ENCODE results near the gene OR51F2. TPM values are rescaled to one million over a fixed set of nuclear protein-coding genes. Genes with fewer than 3 reads are reported as not detected.

The OR51F2 gene
- total RNA-seq, 4 donors from 2014 or later, result not detected

DNA sequence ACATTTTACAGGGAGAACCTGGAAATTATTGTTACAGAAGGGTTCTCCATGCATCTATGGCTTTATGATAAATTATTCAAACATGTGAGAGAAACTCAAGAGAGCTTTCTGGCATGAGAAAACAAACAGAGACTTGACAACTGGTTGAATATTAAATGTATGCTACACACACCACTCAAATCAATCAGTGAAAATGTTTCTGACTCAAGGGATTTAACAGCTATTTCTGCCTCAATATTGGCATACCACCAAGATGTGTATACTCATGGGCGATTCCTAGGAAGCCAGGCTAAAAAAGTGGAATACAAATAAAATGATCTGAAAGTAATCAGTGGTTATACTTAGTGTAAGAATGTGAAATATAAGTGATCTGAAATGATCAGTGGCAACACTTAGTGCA lies 44.7 kb downstream of the OR51F2 start:
- DNase-seq, result no peak
- no peaks in the 10 kb centered on the region for H3K36me3 ChIP-seq
- H3K4me1 ChIP-seq, result no peaks in the 10 kb centered on the region
- H3K4me3 ChIP-seq, result no peak overlapping the region
- H3K9me3 ChIP-seq, result no peaks in the 10 kb centered on the region
- no peaks in the 10 kb centered on the region for H3K27me3 ChIP-seq
- no peak overlapping the region for H3K27ac ChIP-seq
- TF ChIP-seq, protein P1, sequence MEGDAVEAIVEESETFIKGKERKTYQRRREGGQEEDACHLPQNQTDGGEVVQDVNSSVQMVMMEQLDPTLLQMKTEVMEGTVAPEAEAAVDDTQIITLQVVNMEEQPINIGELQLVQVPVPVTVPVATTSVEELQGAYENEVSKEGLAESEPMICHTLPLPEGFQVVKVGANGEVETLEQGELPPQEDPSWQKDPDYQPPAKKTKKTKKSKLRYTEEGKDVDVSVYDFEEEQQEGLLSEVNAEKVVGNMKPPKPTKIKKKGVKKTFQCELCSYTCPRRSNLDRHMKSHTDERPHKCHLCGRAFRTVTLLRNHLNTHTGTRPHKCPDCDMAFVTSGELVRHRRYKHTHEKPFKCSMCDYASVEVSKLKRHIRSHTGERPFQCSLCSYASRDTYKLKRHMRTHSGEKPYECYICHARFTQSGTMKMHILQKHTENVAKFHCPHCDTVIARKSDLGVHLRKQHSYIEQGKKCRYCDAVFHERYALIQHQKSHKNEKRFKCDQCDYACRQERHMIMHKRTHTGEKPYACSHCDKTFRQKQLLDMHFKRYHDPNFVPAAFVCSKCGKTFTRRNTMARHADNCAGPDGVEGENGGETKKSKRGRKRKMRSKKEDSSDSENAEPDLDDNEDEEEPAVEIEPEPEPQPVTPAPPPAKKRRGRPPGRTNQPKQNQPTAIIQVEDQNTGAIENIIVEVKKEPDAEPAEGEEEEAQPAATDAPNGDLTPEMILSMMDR (IDR thresholded peaks at IDR 0.05), result no peak
- no peak for TF ChIP-seq POLR2A (IDR thresholded peaks at IDR 0.05)

Other genes starting within 250 kb of the OR51F2 start
- gene OR52I2, start 239.6 kb upstream of the OR51F2 start, total RNA-seq, result not detected
- gene OR52I1, start 227.3 kb upstream of the OR51F2 start, total RNA-seq, result not detected
- 10 to 100 TPM in 3 of 4 donors, 1 to 10 TPM in 1; 3.3 to 19.6 (median 15.6) TPM for gene TRIM68, start 213.1 kb upstream of the OR51F2 start, total RNA-seq
- not detected for gene OR51D1, start 183.8 kb upstream of the OR51F2 start, total RNA-seq
- 1 to 10 TPM in 1 of 4 donors, under 1 TPM in 2, not detected in 1; 0.70 to 1.2 (median 0.85) TPM for gene OR51E1, start 177.3 kb upstream of the OR51F2 start, total RNA-seq
- under 1 TPM in 2 of 4 donors, not detected in 2; 0.67 to 0.85 TPM for gene OR51E2, start 123.5 kb upstream of the OR51F2 start, total RNA-seq
- not detected for gene MMP26, start 116.5 kb upstream of the OR51F2 start, total RNA-seq
- gene OR51F1, start 51.4 kb upstream of the OR51F2 start, total RNA-seq, result not detected
- gene OR52R1, start 16.9 kb upstream of the OR51F2 start, total RNA-seq, result not detected
- not detected for gene OR51S1, start 27.9 kb downstream of the OR51F2 start, total RNA-seq
- gene OR51T1, start 60.6 kb downstream of the OR51F2 start, total RNA-seq, result not detected
- gene OR51A7, start 82.5 kb downstream of the OR51F2 start, total RNA-seq, result not detected
- not detected for gene OR51G2, start 98.0 kb downstream of the OR51F2 start, total RNA-seq
- gene OR51G1, start 103.0 kb downstream of the OR51F2 start, total RNA-seq, result not detected
- gene OR51A4, start 126.3 kb downstream of the OR51F2 start, total RNA-seq, result not detected
- not detected for gene OR51A2, start 134.4 kb downstream of the OR51F2 start, total RNA-seq
- not detected for gene OR51L1, start 173.5 kb downstream of the OR51F2 start, total RNA-seq
- not detected for gene OR52J3, start 225.2 kb downstream of the OR51F2 start, total RNA-seq
- gene OR52E2, start 238.3 kb downstream of the OR51F2 start, total RNA-seq, result not detected
- gene OR52E1, start 248.3 kb downstream of the OR51F2 start, total RNA-seq, result not detected